ENCODE measurements around the gene CNIH4. TPM values are rescaled to one million over a fixed set of nuclear protein-coding genes. Genes with fewer than 3 reads are reported as not detected.

Gene CNIH4
- total RNA-seq, 1 experiment from 2014 or later = 53.8 TPM

GRCh38 chr1:224407571-224408293 is 51.1 kb downstream of the CNIH4 start:
- ATAC-seq (no peak), DNase-seq (ENCODE audit: low read depth, low spot score) (no peak)
- H3K27ac ChIP-seq (ENCODE audit: low read length) = no peak overlapping the region
- ChIA-PET POLR2A (interaction anchor here (0.5 kb wide), 1 partner anchor 126 kb away, joined by 7 read pairs; no protein-coding TSS in a partner anchor), CTCF (no interaction called here)
- in situ Hi-C loops (cut with HindIII; ENCODE audit: low pct_unique_long_range_greater_than_20kb, low sequenced_read_pairs) = no loop called here
- no peaks in the 10 kb centered on the region for H3K27me3 ChIP-seq (ENCODE audit: control insufficient read depth, insufficient read depth, low read length)
- no peak overlapping the region for H3K4me3 ChIP-seq (ENCODE audit: low read depth in 2 of 2, low read length in 2 of 2)
- H3K9me3 ChIP-seq (ENCODE audit: control insufficient read depth, insufficient read depth, low read depth, low read length) = no peaks in the 10 kb centered on the region
- peaks cover 56% of the 10 kb centered on the region for H3K36me3 ChIP-seq (ENCODE audit: control insufficient read depth, insufficient read depth, low read length)
- TF ChIP-seq REST (IDR thresholded peaks at IDR 0.05; ENCODE audit: insufficient read depth in 1 of 2, low read depth in 2 of 2, low read length in 1 of 2) (no peak), TCF7L2 (IDR thresholded peaks at IDR 0.05; ENCODE audit: low read depth, low read length) (no peak)
- 0 out of 2 replicates have a peak, but pooled peaks cover 2% of the 10 kb centered on the region for H3K4me1 ChIP-seq (ENCODE audit: control insufficient read depth, insufficient read depth, low read length)
- no TSS peak for BruUV-seq (replicated peaks)
- intact Hi-C loops (cut with micrococcal nuclease; ENCODE audit: unreplicated experiment) = no loop called here

GRCh38 chr1:224408294-224408590 is 51.6 kb downstream of the CNIH4 start:
- Histone ChIP-seq H3K4me1 (ENCODE audit: control insufficient read depth, insufficient read depth, low read length) (0 out of 2 replicates have a peak, but pooled peaks cover 2% of the 10 kb centered on the region), H3K36me3 (ENCODE audit: control insufficient read depth, insufficient read depth, low read length) (peaks cover 56% of the 10 kb centered on the region), H3K4me3 (ENCODE audit: low read depth in 2 of 2, low read length in 2 of 2) (no peak overlapping the region), H3K27ac (ENCODE audit: low read length) (no peak overlapping the region), H3K27me3 (ENCODE audit: control insufficient read depth, insufficient read depth, low read length) (no peaks in the 10 kb centered on the region), H3K9me3 (ENCODE audit: control insufficient read depth, insufficient read depth, low read depth, low read length) (no peaks in the 10 kb centered on the region)
- DNase-seq (ENCODE audit: low read depth, low spot score) = no peak
- in situ Hi-C loops (cut with HindIII; ENCODE audit: low pct_unique_long_range_greater_than_20kb, low sequenced_read_pairs) (no loop called here), intact Hi-C loops (cut with micrococcal nuclease; ENCODE audit: unreplicated experiment) (no loop called here)
- no peak for ATAC-seq
- POLR2A ChIA-PET = interaction anchor here (0.5 kb wide), 1 partner anchor 126 kb away, joined by 7 read pairs; no protein-coding TSS in a partner anchor
- BruUV-seq (replicated peaks) = TSS peak; percentile 25
- CTCF ChIA-PET = no interaction called here
- TF ChIP-seq SIN3A (IDR thresholded peaks at IDR 0.05; ENCODE audit: borderline replicate concordance, insufficient read depth, low read depth, low read length) (no peak), TCF7L2 (IDR thresholded peaks at IDR 0.05; ENCODE audit: low read depth, low read length) (no peak), CTCF (IDR thresholded peaks at IDR 0.05) (no peak), POLR2AphosphoS5 (IDR thresholded peaks at IDR 0.05; ENCODE audit: low read depth, low read length) (no peak), REST (IDR thresholded peaks at IDR 0.05; ENCODE audit: insufficient read depth in 1 of 2, low read depth in 2 of 2, low read length in 1 of 2) (no peak)
